ENCODE measurements around the gene ABCG1. TPM values are rescaled to one million over a fixed set of nuclear protein-coding genes. Genes with fewer than 3 reads are reported as not detected.

The ABCG1 gene
- total RNA-seq, 2 experiments from 2014 or later = 16.7 to 17.3 TPM

- ChIA-PET POLR2A (interaction anchor here (0.9 to 1.7 kb wide), 4 partner anchors 9 to 54 kb away, joined by 3 to 13 read pairs (median 6); no protein-coding TSS in a partner anchor), CTCF (ENCODE audit: unreplicated experiment) (interaction anchor here (0.6 kb wide), 1 partner anchor 141 kb away, joined by 3 read pairs; no protein-coding TSS in a partner anchor)
- peak overlapping the region; percentile 0; the same call in 1 of the 2 replicates for H2AFZ ChIP-seq (ENCODE audit: low read length)
- peak; percentile 52 for DNase-seq (ENCODE audit: low spot score)
- H3K27ac ChIP-seq (ENCODE audit: low read depth, low read length, poor library complexity, severe bottlenecking) = peak overlapping the region; percentile 82
- no TSS peak for BruUV-seq (replicated peaks)
- H3K4me3 ChIP-seq (ENCODE audit: low read depth, low read length, poor library complexity, severe bottlenecking) = peak overlapping the region; percentile 54
- TF ChIP-seq CTCF (conservative IDR thresholded peaks at IDR 0.05; ENCODE audit: low read length) (no peak), EZH2phosphoT487 (IDR thresholded peaks at IDR 0.05; ENCODE audit: borderline replicate concordance, low read depth, low read length) (no peak)
- no peaks in the 10 kb centered on the region for H4K20me1 ChIP-seq (ENCODE audit: insufficient read depth, low read length)
- no peaks in the 10 kb centered on the region for H3K9me3 ChIP-seq (ENCODE audit: low read length)
- H3K36me3 ChIP-seq (ENCODE audit: insufficient read depth, low read length) = no peaks in the 10 kb centered on the region; the same call in 1 of the 2 replicates
- peaks cover 96% of the 10 kb centered on the region for H3K4me1 ChIP-seq (ENCODE audit: insufficient read depth, low read length, poor library complexity, severe bottlenecking)
- peak overlapping the region; percentile 65 for H3K4me2 ChIP-seq (ENCODE audit: low read length)
- H3K79me2 ChIP-seq (ENCODE audit: insufficient read depth, low read depth, low read length) = peaks cover 81% of the 10 kb centered on the region
- no peaks in the 10 kb centered on the region for H3K9me2 ChIP-seq (ENCODE audit: insufficient read depth, low read length)
- intact Hi-C loops (cut with micrococcal nuclease; ENCODE audit: unreplicated experiment) = no loop called here
These were observed 24.1 kb downstream of the ABCG1 start for GRCh38 chr21:42243026-42243425.

DNA sequence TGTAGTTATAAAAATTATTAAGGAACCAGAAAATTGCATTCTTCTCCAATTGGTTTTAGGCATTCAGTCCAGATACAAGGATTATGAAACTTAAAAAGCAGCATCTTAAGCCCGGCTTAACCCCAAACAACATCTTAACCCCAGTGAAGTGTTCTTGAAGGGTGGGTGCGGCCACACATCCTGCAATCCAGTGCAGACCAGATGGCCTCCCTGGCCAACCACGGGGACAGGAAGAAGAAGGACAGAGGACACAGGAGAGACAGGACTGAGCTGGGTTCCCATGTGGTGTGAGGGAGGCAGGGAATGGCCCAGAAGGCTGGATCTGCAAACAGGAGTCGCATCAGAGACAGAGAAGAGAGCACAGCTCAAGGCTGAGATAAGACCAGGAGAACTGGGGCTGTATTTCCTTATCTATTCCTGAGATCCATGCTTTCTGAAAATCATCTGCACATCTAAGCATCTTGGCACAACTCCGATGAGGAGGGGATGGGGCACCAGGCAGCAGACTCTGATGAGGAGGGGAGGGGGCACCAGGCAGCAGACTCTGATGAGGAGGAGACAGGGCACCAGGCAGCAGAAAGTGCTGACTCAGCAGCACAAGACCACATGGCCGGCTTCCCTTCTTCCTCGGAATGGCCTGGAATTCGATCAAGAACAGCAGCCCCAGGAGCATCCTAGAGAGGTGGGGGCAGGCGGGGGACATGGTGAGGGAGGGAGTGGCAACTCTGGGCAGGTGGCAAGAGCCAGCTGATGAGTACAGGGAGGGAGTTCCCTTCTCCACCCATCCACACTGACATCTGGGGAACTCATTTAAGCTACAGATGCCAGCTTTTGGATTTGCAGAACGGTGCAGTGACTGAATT lies 26.6 kb downstream of the ABCG1 start:
- BruUV-seq (replicated peaks) = no TSS peak
- intact Hi-C loops (cut with micrococcal nuclease; ENCODE audit: unreplicated experiment) = no loop called here
- no peaks in the 10 kb centered on the region for H4K20me1 ChIP-seq (ENCODE audit: insufficient read depth, low read length)
- peaks cover 3% of the 10 kb centered on the region; the same call in 1 of the 2 replicates for H3K36me3 ChIP-seq (ENCODE audit: insufficient read depth, low read length)
- peak overlapping the region; percentile 41 for H3K4me2 ChIP-seq (ENCODE audit: low read length)
- DNase-seq (ENCODE audit: low spot score) = no peak
- no peaks in the 10 kb centered on the region for H3K9me2 ChIP-seq (ENCODE audit: insufficient read depth, low read length)
- H3K4me3 ChIP-seq (ENCODE audit: low read depth, low read length, poor library complexity, severe bottlenecking) = no peak overlapping the region
- CTCF ChIA-PET (ENCODE audit: unreplicated experiment) = interaction anchor here (1.0 kb wide), 1 partner anchor 11 kb away, joined by 4 read pairs; no protein-coding TSS in a partner anchor
- POLR2A ChIA-PET = interaction anchor here (0.9 to 1.9 kb wide), 5 partner anchors 8 to 80 kb away, joined by 3 to 9 read pairs (median 3); no protein-coding TSS in a partner anchor
- H2AFZ ChIP-seq (ENCODE audit: low read length) = no peak overlapping the region
- TF ChIP-seq CTCF (conservative IDR thresholded peaks at IDR 0.05; ENCODE audit: low read length) (no peak), EZH2phosphoT487 (IDR thresholded peaks at IDR 0.05; ENCODE audit: borderline replicate concordance, low read depth, low read length) (no peak)
- H3K27ac ChIP-seq (ENCODE audit: low read depth, low read length, poor library complexity, severe bottlenecking) = peak overlapping the region; percentile 20
- H3K79me2 ChIP-seq (ENCODE audit: insufficient read depth, low read depth, low read length) = peaks cover 74% of the 10 kb centered on the region; the same call in 1 of the 2 replicates
- no peaks in the 10 kb centered on the region for H3K9me3 ChIP-seq (ENCODE audit: low read length)
- H3K4me1 ChIP-seq (ENCODE audit: insufficient read depth, low read length, poor library complexity, severe bottlenecking) = peaks cover 97% of the 10 kb centered on the region
